HCT116 (cell line): ENCODE measurements around the gene LY6G5B. TPM values are rescaled to one million over a fixed set of nuclear protein-coding genes. Genes with fewer than 3 reads are reported as not detected.

ENCODE experiments used
- ATAC-seq: fragments of 200-7000 bp; cut with Tn5 transposase; 2 replicates; pipeline ENCODE4 v1.9.1; 2020; ENCODE audit warnings: mild to moderate bottlenecking, moderate library complexity
- BruUV-seq: library from RNA; stranded (reverse); fragments of 400-500 nt; replicated peaks from 2 replicates; lab custom pipeline; 2021; lab: Mats Ljungman, UMichigan
- CTCF ChIA-PET: fragments of 300-600 bp; sonication (Branson Sonifier 250); formaldehyde crosslinking; loops from one replicate; lab custom pipeline; 2021; ENCODE audit warnings: antibody characterized with exemption; lab: Charles Lee
- POLR2A ChIA-PET: fragments of 300-600, 350-600 bp; sonication (Branson Sonifier 250); formaldehyde crosslinking; loops from one replicate; lab custom pipeline; 2021; ENCODE audit warnings: antibody characterized with exemption; lab: Charles Lee
- RAD21 ChIA-PET, 2 experiments: fragments of 300-600 bp; sonication (Branson Sonifier 250); formaldehyde crosslinking; loops; one replicate each; lab custom pipeline; 2023; ENCODE audit warnings: low total read pairs in 2 of 2; ENCODE audit not compliant: uncharacterized antibody in 2 of 2, unreplicated experiment in 2 of 2, low non-redundant PET in 1 of 2; lab: Charles Lee
- DNase-seq: peaks from one replicate; pipeline ENCODE4 v3.0.0-alpha.2; 2010; ENCODE audit warnings: low read depth, low spot score
- H2AFZ ChIP-seq: fragments of 200-600 bp; shearing (Covaris generic), sonication (generic); 2 replicates; pipeline ENCODE4 v1.6.1; 2017; ENCODE audit warnings: low read depth, mixed run types, mixed read lengths, antibody characterized with exemption, low read length; ENCODE audit not compliant: poor library complexity, severe bottlenecking
- H3K27ac ChIP-seq: 2 replicates; pipeline ENCODE4 v1.5.1; 2012; ENCODE audit warnings: low read depth, low read length
- H3K27me3 ChIP-seq: fragments of 200-600 bp; sonication (generic); 2 replicates; pipeline ENCODE4 v1.6.1; 2016; ENCODE audit warnings: mixed run types, low read length, mixed read lengths; ENCODE audit not compliant: insufficient read depth
- H3K36me3 ChIP-seq, 2 experiments: fragments of 200-500 bp in 1 of 2; fragments of 200-600 bp in 1 of 2; sonication (Bioruptor generic) in 1 of 2; sonication (generic) in 1 of 2; 2 replicates each; pipeline versions ENCODE4 v1.5.1 to v1.6.1; 2014 to 2016; ENCODE audit warnings: low read length in 2 of 2, inconsistent platforms in 1 of 2, mixed read lengths in 1 of 2, mixed run types in 1 of 2; ENCODE audit not compliant: insufficient read depth in 2 of 2, control insufficient read depth in 1 of 2
- H3K4me1 ChIP-seq, 2 experiments: fragments of 200-600 bp in 1 of 2; sonication (generic) in 1 of 2; 2 replicates each; pipeline versions ENCODE4 v1.5.1 to v1.6.1; 2012 to 2017; ENCODE audit warnings: low read length in 2 of 2, inconsistent platforms in 1 of 2, mild to moderate bottlenecking in 1 of 2, mixed read lengths in 1 of 2, mixed run types in 1 of 2, moderate library complexity in 1 of 2; ENCODE audit not compliant: insufficient read depth in 2 of 2, control insufficient read depth in 1 of 2
- H3K4me2 ChIP-seq: fragments of 200-600 bp; sonication (generic); 2 replicates; pipeline ENCODE4 v1.6.1; 2017; ENCODE audit warnings: mixed run types, low read length, mixed read lengths
- H3K4me3 ChIP-seq, 2 experiments: fragments of 200-600 bp in 1 of 2; sonication (generic) in 1 of 2; replicated peaks in 1 of 2; 2 replicates each; pipeline ENCODE4 v1.5.1; 2011 to 2016; ENCODE audit warnings: low read length in 2 of 2, control low read depth in 1 of 2, low read depth in 1 of 2, mild to moderate bottlenecking in 1 of 2, mixed read lengths in 1 of 2, mixed run types in 1 of 2
- H3K79me2 ChIP-seq: fragments of 200-600 bp; sonication (generic); 2 replicates; pipeline ENCODE4 v1.6.1; 2017; ENCODE audit warnings: mild to moderate bottlenecking, mixed run types, low read length, moderate library complexity, mixed read lengths; ENCODE audit not compliant: insufficient read depth
- H3K9ac ChIP-seq: fragments of 200-600 bp; sonication (generic); 2 replicates; pipeline ENCODE4 v1.6.1; 2016; ENCODE audit warnings: low read length, mixed read lengths
- H3K9me2 ChIP-seq: fragments of 200-600 bp; sonication (generic), shearing (Covaris generic); 2 replicates; pipeline ENCODE4 v1.6.1; 2017; ENCODE audit warnings: mixed run types, mild to moderate bottlenecking, moderate library complexity; ENCODE audit not compliant: insufficient read depth
- H3K9me3 ChIP-seq, 2 experiments: fragments of 200-500 bp in 1 of 2; fragments of 200-600 bp in 1 of 2; sonication (Bioruptor generic) in 1 of 2; sonication (generic) in 1 of 2; 2 replicates each; pipeline ENCODE4 v1.6.1; 2014 to 2017; ENCODE audit warnings: low read length in 2 of 2, mixed read lengths in 2 of 2, inconsistent platforms in 1 of 2, low read depth in 1 of 2, mild to moderate bottlenecking in 1 of 2, mixed run types in 1 of 2, moderate library complexity in 1 of 2; ENCODE audit not compliant: control insufficient read depth in 1 of 2, insufficient read depth in 1 of 2
- H4K20me1 ChIP-seq: fragments of 200-600 bp; sonication (generic), shearing (Covaris generic); 2 replicates; pipeline ENCODE4 v1.6.1; 2017; ENCODE audit warnings: mixed run types, mild to moderate bottlenecking, moderate library complexity; ENCODE audit not compliant: insufficient read depth
- EZH2phosphoT487 ChIP-seq: fragments of 200-600 bp; IDR thresholded peaks from 2 replicates; pipeline ENCODE4 v1.6.1; 2018; ENCODE audit warnings: antibody characterized with exemption, borderline replicate concordance
- POLR2AphosphoS5 ChIP-seq: IDR thresholded peaks from 2 replicates; pipeline ENCODE4 v1.6.1; 2011; ENCODE audit warnings: mild to moderate bottlenecking, low read depth, low read length, moderate library complexity
- SRF ChIP-seq: IDR thresholded peaks from 2 replicates; pipeline ENCODE4 v1.6.1; 2012; ENCODE audit warnings: low read depth
- ZBTB33 ChIP-seq: IDR thresholded peaks from 2 replicates; pipeline ENCODE4 v1.6.1; 2011; ENCODE audit warnings: mild to moderate bottlenecking, low read length, moderate library complexity; ENCODE audit not compliant: insufficient replicate concordance; ENCODE audit errors: extremely low read depth
- intact Hi-C: fragments of 100-400 bp; cut with micrococcal nuclease; formaldehyde crosslinking; loops from 2 replicates; pipeline ENCODE4 v1.10.0; 2022
- total RNA-seq: library from RNA; stranded (reverse); gene quantifications from one replicate; pipeline ENCODE4 v1.2.1, GENCODE V29; 2021; ENCODE audit not compliant: unreplicated experiment

The LY6G5B gene
- total RNA-seq, 1 experiment from 2014 or later, result 15.4 TPM

GRCh38 chr6:31629014-31629413 is 40.8 kb upstream of the LY6G5B start:
- ChIA-PET POLR2A (interaction anchor here (0.7 kb wide), 1 partner anchor 9 kb away, joined by 3 read pairs; no protein-coding TSS in a partner anchor), RAD21 (no interaction called here), CTCF (no interaction called here)
- H2AFZ ChIP-seq, result no peak overlapping the region
- H3K4me1 ChIP-seq, result no peaks in the 10 kb centered on the region
- no peaks in the 10 kb centered on the region for H4K20me1 ChIP-seq
- H3K79me2 ChIP-seq, result peaks cover 87% of the 10 kb centered on the region
- peaks cover 59 to 95% of the 10 kb centered on the region in 2 experiments for H3K36me3 ChIP-seq
- intact Hi-C loops, result no loop called here
- BruUV-seq, result no TSS peak
- H3K9ac ChIP-seq, result no peak overlapping the region
- no peaks in the 10 kb centered on the region for H3K27me3 ChIP-seq
- no peak overlapping the region for H3K27ac ChIP-seq
- no peak overlapping the region for H3K4me3 ChIP-seq
- DNase-seq (no peak), ATAC-seq (no peak)
- TF ChIP-seq EZH2phosphoT487 (no peak), POLR2AphosphoS5 (0 out of 2 replicates have a peak, but pooled peaks have one; percentile 20)
- no peak overlapping the region for H3K4me2 ChIP-seq
- no peaks in the 10 kb centered on the region for H3K9me2 ChIP-seq
- H3K9me3 ChIP-seq, result no peaks in the 10 kb centered on the region

- Histone ChIP-seq H3K4me2 (no peak overlapping the region), H3K9ac (no peak overlapping the region), H3K9me2 (no peaks in the 10 kb centered on the region), H3K36me3 (peaks cover 64 to 95% of the 10 kb centered on the region in 2 experiments), H3K27ac (no peak overlapping the region), H3K4me3 (no peak overlapping the region), H3K4me1 (no peaks in the 10 kb centered on the region)
- DNase-seq, result no peak
- CTCF ChIA-PET, result no interaction called here
- ATAC-seq, result no peak
- BruUV-seq, result no TSS peak
- TF ChIP-seq ZBTB33 (no peak), SRF (no peak), POLR2AphosphoS5 (0 out of 2 replicates have a peak, but pooled peaks have one; percentile 10)
- TF ChIP-seq, all 23 proteins: peak for 1
- RAD21 ChIA-PET, result no interaction called here
- POLR2A ChIA-PET, result no interaction called here
- Histone ChIP-seq H4K20me1 (no peaks in the 10 kb centered on the region), H2AFZ (no peak overlapping the region), H3K79me2 (peaks cover 81% of the 10 kb centered on the region), H3K9me3 (no peaks in the 10 kb centered on the region), H3K27me3 (no peaks in the 10 kb centered on the region)
- intact Hi-C loops, result no loop called here
These were observed 39.4 kb upstream of the LY6G5B start for GRCh38 chr6:31630177-31630934.
